ENCODE data around the gene ANKRD33B.
"Not testable (repeated sequence)": the region's sequence is repeated elsewhere in the genome, so short reads cannot be mapped to it uniquely, and the experiment has no call there.

ANKRD33B gene

GRCh38 chr5:10662083-10662482, 98.2 kb downstream of the ANKRD33B start:
- no peak for FAIRE-seq

- FAIRE-seq, result no peak
These were observed 99.0 kb downstream of the ANKRD33B start for GRCh38 chr5:10662661-10663488.

- no peak for FAIRE-seq
These were observed 99.8 kb downstream of the ANKRD33B start for GRCh38 chr5:10663489-10664179.

- FAIRE-seq, result not testable (repeated sequence)
These were observed 100.4 kb downstream of the ANKRD33B start for GRCh38 chr5:10664180-10664769.

GRCh38 chr5:10665799-10666198, 101.9 kb downstream of the ANKRD33B start:
- FAIRE-seq, result no peak

GRCh38 chr5:10666531-10667299, 102.8 kb downstream of the ANKRD33B start:
- FAIRE-seq, result no peak

GRCh38 chr5:10667431-10668057, 103.7 kb downstream of the ANKRD33B start:
- no peak for FAIRE-seq

GRCh38 chr5:10668697-10669096, 104.8 kb downstream of the ANKRD33B start:
- no peak for FAIRE-seq

- no peak for FAIRE-seq
These were observed 106.1 kb downstream of the ANKRD33B start for GRCh38 chr5:10669983-10670382.

- no peak for FAIRE-seq
These were observed 107.5 kb downstream of the ANKRD33B start for GRCh38 chr5:10671041-10672008.

GRCh38 chr5:10672146-10673016, 108.5 kb downstream of the ANKRD33B start:
- no peak for FAIRE-seq

- FAIRE-seq, result no peak
These were observed 109.1 kb downstream of the ANKRD33B start for GRCh38 chr5:10673017-10673389.

- no peak for FAIRE-seq
These were observed 109.5 kb downstream of the ANKRD33B start for GRCh38 chr5:10673407-10673806.

GRCh38 chr5:10674096-10674495, 110.2 kb downstream of the ANKRD33B start:
- FAIRE-seq, result no peak

GRCh38 chr5:10674582-10674981, 110.7 kb downstream of the ANKRD33B start:
- FAIRE-seq, result no peak

GRCh38 chr5:10675177-10675700, 111.4 kb downstream of the ANKRD33B start:
- FAIRE-seq, result no peak

- FAIRE-seq, result no peak
These were observed 112.4 kb downstream of the ANKRD33B start for GRCh38 chr5:10676224-10676623.

- FAIRE-seq, result no peak
These were observed 113.1 kb downstream of the ANKRD33B start for GRCh38 chr5:10676946-10677345.

- no peak for FAIRE-seq
These were observed 113.7 kb downstream of the ANKRD33B start for GRCh38 chr5:10677533-10677932.

- FAIRE-seq, result no peak
These were observed 114.4 kb downstream of the ANKRD33B start for GRCh38 chr5:10678244-10678643.
